Osteoblast (primary cell): ENCODE results near the gene ENOX2. TPM values are rescaled to one million over a fixed set of nuclear protein-coding genes. Genes with fewer than 3 reads are reported as not detected.

ENCODE experiments used
- DNase-seq: peaks from one replicate; pipeline ENCODE4 v3.0.0; 2011; ENCODE audit warnings: low spot score, mixed read lengths; ENCODE audit not compliant: insufficient read length; ENCODE audit errors: missing footprints
- H2AFZ ChIP-seq: 2 replicates; pipeline ENCODE4 v1.6.0; 2011; ENCODE audit warnings: mild to moderate bottlenecking, low read length
- H3K27ac ChIP-seq: 2 replicates; pipeline ENCODE4 v1.5.1; 2011; ENCODE audit warnings: mild to moderate bottlenecking, low read depth, low read length, moderate library complexity
- H3K27me3 ChIP-seq: 2 replicates; pipeline ENCODE4 v1.6.0; 2012; ENCODE audit warnings: mild to moderate bottlenecking, control low read depth, inconsistent platforms, low read length, moderate library complexity; ENCODE audit not compliant: insufficient read depth
- H3K36me3 ChIP-seq: 2 replicates; pipeline ENCODE4 v1.5.1; 2011; ENCODE audit warnings: mild to moderate bottlenecking, low read length, control low read depth, moderate library complexity; ENCODE audit not compliant: insufficient read depth
- H3K4me1 ChIP-seq: 2 replicates; pipeline ENCODE4 v1.5.1; 2011; ENCODE audit warnings: mild to moderate bottlenecking, low read length, control low read depth, moderate library complexity; ENCODE audit not compliant: insufficient read depth
- H3K4me2 ChIP-seq: 2 replicates; pipeline ENCODE4 v1.6.0; 2011; ENCODE audit warnings: mild to moderate bottlenecking, low read length; ENCODE audit not compliant: insufficient read depth
- H3K4me3 ChIP-seq: fragments of 200-600 bp; sonication (generic); 3 replicates; pipeline ENCODE4 v1.5.1; 2012; ENCODE audit warnings: mild to moderate bottlenecking, low read length, inconsistent platforms; ENCODE audit not compliant: insufficient read depth
- H3K79me2 ChIP-seq: 2 replicates; pipeline ENCODE4 v1.6.0; 2012; ENCODE audit warnings: mild to moderate bottlenecking, low read length, control low read depth, inconsistent platforms; ENCODE audit not compliant: insufficient read depth
- H3K9me3 ChIP-seq: 2 replicates; pipeline ENCODE4 v1.5.1; 2011; ENCODE audit warnings: low read depth, low read length, control low read depth
- H4K20me1 ChIP-seq: 2 replicates; pipeline ENCODE4 v1.6.0; 2012; ENCODE audit warnings: mild to moderate bottlenecking, low read length, control low read depth; ENCODE audit not compliant: insufficient read depth
- CTCF ChIP-seq: IDR thresholded peaks from 2 replicates; pipeline ENCODE4 v1.5.1; 2011; ENCODE audit warnings: mild to moderate bottlenecking, low read depth, low read length, moderate library complexity; ENCODE audit errors: extremely low read depth
- total RNA-seq: library from RNA; depleted of rRNA; stranded (reverse); fragments of >200 nt; gene quantifications from 2 replicates; pipeline ENCODE4 v1.2.3, GENCODE V29; 2012

The ENOX2 gene
- total RNA-seq, 1 donor = 8.0 TPM

GRCh38 chrX:130578906-130579305 is 324.1 kb downstream of the ENOX2 start:
- no peak for TF ChIP-seq CTCF
- DNase-seq = no peak
- H4K20me1 ChIP-seq = no peaks in the 10 kb centered on the region
- H2AFZ ChIP-seq = no peak overlapping the region
- H3K4me1 ChIP-seq = no peaks in the 10 kb centered on the region
- H3K79me2 ChIP-seq = no peaks in the 10 kb centered on the region
- no peaks in the 10 kb centered on the region for H3K9me3 ChIP-seq
- no peaks in the 10 kb centered on the region for H3K36me3 ChIP-seq
- no peak overlapping the region for H3K27ac ChIP-seq
- H3K27me3 ChIP-seq = peaks cover 3% of the 10 kb centered on the region
- no peak overlapping the region for H3K4me2 ChIP-seq
- H3K4me3 ChIP-seq = no peak overlapping the region

GRCh38 chrX:130577431-130577830 is 325.6 kb downstream of the ENOX2 start:
- no peak for DNase-seq
- H3K4me3 ChIP-seq = no peak overlapping the region
- no peaks in the 10 kb centered on the region for H3K36me3 ChIP-seq
- peaks cover 3% of the 10 kb centered on the region for H3K27me3 ChIP-seq
- no peaks in the 10 kb centered on the region for H3K79me2 ChIP-seq
- H3K27ac ChIP-seq = no peak overlapping the region
- no peak overlapping the region for H3K4me2 ChIP-seq
- no peak overlapping the region for H2AFZ ChIP-seq
- no peaks in the 10 kb centered on the region for H4K20me1 ChIP-seq
- H3K9me3 ChIP-seq = no peaks in the 10 kb centered on the region
- no peaks in the 10 kb centered on the region for H3K4me1 ChIP-seq
- TF ChIP-seq CTCF = no peak

GRCh38 chrX:130575831-130576389 is 327.1 kb downstream of the ENOX2 start:
- Histone ChIP-seq H4K20me1 (no peaks in the 10 kb centered on the region), H3K27ac (no peak overlapping the region), H3K36me3 (no peaks in the 10 kb centered on the region), H3K79me2 (no peaks in the 10 kb centered on the region), H3K4me2 (peak overlapping the region; percentile 39), H3K27me3 (peaks cover 3% of the 10 kb centered on the region), H2AFZ (no peak overlapping the region), H3K4me1 (no peaks in the 10 kb centered on the region), H3K4me3 (no peak overlapping the region), H3K9me3 (no peaks in the 10 kb centered on the region)
- DNase-seq = peak; percentile 9
- TF ChIP-seq CTCF = peak; percentile 87

Other genes starting within 250 kb of the ENOX2 start
- not detected in 2 replicates for gene ARHGAP36, start 155.1 kb upstream of the ENOX2 start, total RNA-seq